HEK293 (cell line): ENCODE measurements around the gene PRG2.

Source experiments
- CTCF ChIA-PET: fragments of 350-600 bp; formaldehyde crosslinking; extraction: SDS; loops from one replicate; lab custom pipeline; 2021; ENCODE audit warnings: antibody characterized with exemption; lab: Yijun Ruan, JAX
- POLR2A ChIA-PET: fragments of 300-600 bp; formaldehyde crosslinking; extraction: SDS; loops from one replicate; lab custom pipeline; 2020; ENCODE audit warnings: antibody characterized with exemption, inconsistent platforms; lab: Yijun Ruan, JAX
- H3K27ac ChIP-seq: fragments of 200-500 bp; sonication (Bioruptor generic); 2 replicates; pipeline ENCODE4 v1.5.1; 2014; ENCODE audit warnings: low read depth, low read length, control low read depth, inconsistent platforms; ENCODE audit errors: extremely low read depth
- H3K36me3 ChIP-seq, 2 experiments: fragments of 200-500 bp in 1 of 2; sonication (Bioruptor generic) in 1 of 2; 1 replicate in 1 of 2; 2 replicates in 1 of 2; pipeline ENCODE4 v1.5.1; 2014 to 2017; ENCODE audit warnings: inconsistent platforms in 2 of 2, low read length in 2 of 2; ENCODE audit not compliant: control insufficient read depth in 2 of 2, insufficient read depth in 1 of 2
- H3K4me1 ChIP-seq: fragments of 200-500 bp; sonication (Bioruptor generic); 2 replicates; pipeline ENCODE4 v1.5.1; 2014; ENCODE audit warnings: mild to moderate bottlenecking, low read length, inconsistent platforms; ENCODE audit not compliant: control insufficient read depth, insufficient read depth
- H3K4me3 ChIP-seq: 2 replicates; pipeline ENCODE4 v1.5.1; 2011; ENCODE audit warnings: low read depth, mild to moderate bottlenecking, control low read depth, low read length, moderate library complexity
- H3K9me3 ChIP-seq: fragments of 200-500 bp; sonication (Bioruptor generic); 2 replicates; pipeline ENCODE4 v1.5.1; 2014; ENCODE audit warnings: low read depth, low read length, inconsistent platforms; ENCODE audit not compliant: control insufficient read depth, insufficient read depth
- GLI2 ChIP-seq: fragments of 450-650 bp; formaldehyde crosslinking; IDR thresholded peaks from 2 replicates; pipeline ENCODE4; 2017; ENCODE audit warnings: missing biosample characterization, missing genetic modification characterization, low read depth, borderline replicate concordance
- HOXD13 ChIP-seq: sonication (generic); formaldehyde crosslinking; IDR thresholded peaks from 2 replicates; pipeline ENCODE4 v1.8.0; 2022; ENCODE audit warnings: missing genetic modification reagents, borderline replicate concordance
- MYNN ChIP-seq: fragments of 450-650 bp; formaldehyde crosslinking; IDR thresholded peaks from 2 replicates; pipeline ENCODE4 v1.5.1; 2016; ENCODE audit warnings: missing biosample characterization, missing genetic modification characterization, borderline replicate concordance
- PRDM10 ChIP-seq: fragments of 450-650 bp; formaldehyde crosslinking; IDR thresholded peaks from 2 replicates; pipeline ENCODE4 v1.5.1; 2016; ENCODE audit warnings: missing biosample characterization, missing genetic modification characterization
- SP3 ChIP-seq: fragments of 450-650 bp; formaldehyde crosslinking; IDR thresholded peaks from 2 replicates; pipeline ENCODE4 v1.5.1; 2016; ENCODE audit warnings: missing biosample characterization, missing genetic modification characterization
- YY2 ChIP-seq: fragments of 450-650 bp; formaldehyde crosslinking; IDR thresholded peaks from 2 replicates; pipeline ENCODE4 v1.5.1; 2016; ENCODE audit warnings: missing biosample characterization, missing genetic modification characterization
- ZBTB1 ChIP-seq: fragments of 450-650 bp; formaldehyde crosslinking; IDR thresholded peaks from 2 replicates; pipeline ENCODE4 v1.5.1; 2016; ENCODE audit warnings: missing biosample characterization, missing genetic modification characterization
- ZNF112 ChIP-seq: fragments of 450-650 bp; formaldehyde crosslinking; IDR thresholded peaks from 2 replicates; pipeline ENCODE4 v1.5.0; 2017; ENCODE audit warnings: missing biosample characterization, missing genetic modification characterization
- ZNF114 ChIP-seq: fragments of 450-650 bp; formaldehyde crosslinking; IDR thresholded peaks from 2 replicates; pipeline ENCODE4 v1.5.0; 2017; ENCODE audit warnings: missing biosample characterization, missing genetic modification characterization
- ZNF138 ChIP-seq: fragments of 450-650 bp; formaldehyde crosslinking; IDR thresholded peaks from 2 replicates; pipeline ENCODE4 v1.5.1; 2016; ENCODE audit warnings: missing biosample characterization, missing genetic modification characterization, borderline replicate concordance
- ZNF140 ChIP-seq: fragments of 450-650 bp; formaldehyde crosslinking; IDR thresholded peaks from 2 replicates; pipeline ENCODE4 v1.5.1; 2016; ENCODE audit warnings: missing biosample characterization, missing genetic modification characterization
- ZNF19 ChIP-seq: fragments of 450-650 bp; formaldehyde crosslinking; IDR thresholded peaks from 2 replicates; pipeline ENCODE4; 2016; ENCODE audit warnings: missing biosample characterization, missing genetic modification characterization, low read depth
- ZNF202 ChIP-seq: fragments of 450-650 bp; formaldehyde crosslinking; IDR thresholded peaks from 2 replicates; pipeline ENCODE4 v1.5.1; 2016; ENCODE audit warnings: missing biosample characterization, missing genetic modification characterization, borderline replicate concordance
- ZNF354C ChIP-seq: fragments of 450-650 bp; formaldehyde crosslinking; IDR thresholded peaks from 2 replicates; pipeline ENCODE4 v1.5.1; 2016; ENCODE audit warnings: missing biosample characterization, missing genetic modification characterization, low read depth, borderline replicate concordance
- ZNF37A ChIP-seq: fragments of 450-650 bp; IDR thresholded peaks from 2 replicates; pipeline ENCODE4 v1.5.1; 2018; ENCODE audit warnings: missing biosample characterization, missing genetic modification characterization
- ZNF416 ChIP-seq: fragments of 450-650 bp; formaldehyde crosslinking; IDR thresholded peaks from 2 replicates; pipeline ENCODE4 v1.5.1; 2016; ENCODE audit warnings: missing biosample characterization, missing genetic modification characterization
- ZNF426 ChIP-seq: fragments of 450-650 bp; formaldehyde crosslinking; IDR thresholded peaks from 2 replicates; pipeline ENCODE4 v1.5.1; 2017; ENCODE audit warnings: missing biosample characterization, missing genetic modification characterization, mild to moderate bottlenecking, inconsistent platforms, moderate library complexity
- ZNF585B ChIP-seq: fragments of 450-650 bp; formaldehyde crosslinking; IDR thresholded peaks from 2 replicates; pipeline ENCODE4 v1.5.1; 2016; ENCODE audit warnings: missing biosample characterization, missing genetic modification characterization
- ZNF600 ChIP-seq: fragments of 450-650 bp; formaldehyde crosslinking; IDR thresholded peaks from 2 replicates; pipeline ENCODE4 v1.5.1; 2016; ENCODE audit warnings: missing biosample characterization, missing genetic modification characterization
- ZNF677 ChIP-seq: fragments of 450-650 bp; IDR thresholded peaks from 2 replicates; pipeline ENCODE4 v1.5.0; 2018; ENCODE audit warnings: missing biosample characterization, mild to moderate bottlenecking, missing genetic modification characterization, moderate library complexity
- ZNF792 ChIP-seq: fragments of 450-650 bp; formaldehyde crosslinking; IDR thresholded peaks from 2 replicates; pipeline ENCODE4 v1.5.1; 2016; ENCODE audit warnings: missing biosample characterization, missing genetic modification characterization
- ZSCAN18 ChIP-seq: fragments of 450-650 bp; formaldehyde crosslinking; IDR thresholded peaks from 2 replicates; pipeline ENCODE4 v1.5.1; 2016; ENCODE audit warnings: missing biosample characterization, missing genetic modification characterization
- ZSCAN5A ChIP-seq: fragments of 450-650 bp; formaldehyde crosslinking; IDR thresholded peaks from 2 replicates; pipeline ENCODE4 v1.5.1; 2016; ENCODE audit warnings: missing biosample characterization, missing genetic modification characterization
- TF ChIP-seq, protein P1 (sequence below): fragments of 450-650 bp; formaldehyde crosslinking; IDR thresholded peaks from 2 replicates; pipeline ENCODE4 v1.5.1; 2017; ENCODE audit warnings: missing biosample characterization, missing genetic modification characterization

PRG2 gene

GRCh38 chr11:57357310-57357709 is 33.1 kb downstream of the PRG2 start:
- CTCF ChIA-PET = interaction anchor here (0.8 to 1.3 kb wide), 4 partner anchors 12 to 211 kb away, joined by 3 to 4 read pairs (median 3); partner anchors contain the start of gene RTN4RL2
- TF ChIP-seq ZNF585B (tag by site-specific recombination) (no peak), ZNF354C (tag by site-specific recombination) (no peak), GLI2 (no peak), HOXD13 (no peak)
- TF ChIP-seq, all 188 proteins: peak for 0
- no peaks in the 10 kb centered on the region for H3K36me3 ChIP-seq
- H3K4me3 ChIP-seq = no peak overlapping the region
- H3K4me1 ChIP-seq = no peaks in the 10 kb centered on the region
- no peaks in the 10 kb centered on the region for H3K9me3 ChIP-seq
- POLR2A ChIA-PET = no interaction called here
- H3K27ac ChIP-seq = no peak overlapping the region

DNA sequence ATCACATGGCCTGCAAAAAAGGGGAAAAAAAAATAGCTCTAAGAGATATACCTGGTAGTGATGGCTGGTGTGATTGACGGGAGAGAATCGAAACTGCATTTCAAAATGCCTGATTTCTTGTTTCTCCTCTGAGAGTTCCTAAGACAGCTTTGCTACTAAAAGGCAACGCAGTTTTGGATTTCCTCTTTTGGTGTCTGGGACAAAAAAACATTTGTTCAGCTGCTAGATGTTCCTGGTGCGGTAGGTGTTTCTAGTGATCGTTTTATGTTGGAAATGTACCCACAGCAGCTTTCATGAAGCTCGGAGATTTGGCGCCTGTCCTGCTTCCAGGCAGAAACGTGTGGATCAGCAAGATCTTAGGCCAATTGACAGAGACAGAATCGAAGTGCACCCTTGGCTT is 34.2 kb downstream of the PRG2 start:
- no peaks in the 10 kb centered on the region for H3K9me3 ChIP-seq
- CTCF ChIA-PET = interaction anchor here (0.6 to 1.3 kb wide), 3 partner anchors 104 to 212 kb away, joined by 3 read pairs; partner anchors contain the start of gene RTN4RL2
- no peaks in the 10 kb centered on the region for H3K36me3 ChIP-seq
- H3K4me1 ChIP-seq = no peaks in the 10 kb centered on the region
- H3K4me3 ChIP-seq = no peak overlapping the region
- TF ChIP-seq ZBTB1 (tag by site-specific recombination) = no peak
- TF ChIP-seq ZSCAN18 (tag by site-specific recombination) = no peak
- no peak for TF ChIP-seq ZNF416
- no peak for TF ChIP-seq YY2 (tag by site-specific recombination)
- no peak for TF ChIP-seq SP3
- no peak for TF ChIP-seq ZNF426 (tag by site-specific recombination)
- TF ChIP-seq ZNF138 (tag by site-specific recombination) = no peak
- no peak for TF ChIP-seq ZNF19
- TF ChIP-seq PRDM10 (tag by site-specific recombination) = no peak
- TF ChIP-seq HOXD13 = no peak
- TF ChIP-seq, protein P1, sequence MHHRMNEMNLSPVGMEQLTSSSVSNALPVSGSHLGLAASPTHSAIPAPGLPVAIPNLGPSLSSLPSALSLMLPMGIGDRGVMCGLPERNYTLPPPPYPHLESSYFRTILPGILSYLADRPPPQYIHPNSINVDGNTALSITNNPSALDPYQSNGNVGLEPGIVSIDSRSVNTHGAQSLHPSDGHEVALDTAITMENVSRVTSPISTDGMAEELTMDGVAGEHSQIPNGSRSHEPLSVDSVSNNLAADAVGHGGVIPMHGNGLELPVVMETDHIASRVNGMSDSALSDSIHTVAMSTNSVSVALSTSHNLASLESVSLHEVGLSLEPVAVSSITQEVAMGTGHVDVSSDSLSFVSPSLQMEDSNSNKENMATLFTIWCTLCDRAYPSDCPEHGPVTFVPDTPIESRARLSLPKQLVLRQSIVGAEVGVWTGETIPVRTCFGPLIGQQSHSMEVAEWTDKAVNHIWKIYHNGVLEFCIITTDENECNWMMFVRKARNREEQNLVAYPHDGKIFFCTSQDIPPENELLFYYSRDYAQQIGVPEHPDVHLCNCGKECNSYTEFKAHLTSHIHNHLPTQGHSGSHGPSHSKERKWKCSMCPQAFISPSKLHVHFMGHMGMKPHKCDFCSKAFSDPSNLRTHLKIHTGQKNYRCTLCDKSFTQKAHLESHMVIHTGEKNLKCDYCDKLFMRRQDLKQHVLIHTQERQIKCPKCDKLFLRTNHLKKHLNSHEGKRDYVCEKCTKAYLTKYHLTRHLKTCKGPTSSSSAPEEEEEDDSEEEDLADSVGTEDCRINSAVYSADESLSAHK (tag by site-specific recombination) = no peak
- POLR2A ChIA-PET = no interaction called here
- H3K27ac ChIP-seq = no peak overlapping the region

GRCh38 chr11:57354699-57355098 is 35.8 kb downstream of the PRG2 start:
- no peak overlapping the region for H3K27ac ChIP-seq
- H3K9me3 ChIP-seq = no peaks in the 10 kb centered on the region
- ChIA-PET POLR2A (no interaction called here), CTCF (no interaction called here)
- H3K4me1 ChIP-seq = no peaks in the 10 kb centered on the region
- no peak overlapping the region for H3K4me3 ChIP-seq
- TF ChIP-seq ZNF792 (tag by site-specific recombination) = no peak
- no peak for TF ChIP-seq ZNF112 (tag by site-specific recombination)
- TF ChIP-seq ZNF202 (tag by site-specific recombination) = no peak
- no peak for TF ChIP-seq ZNF114 (tag by site-specific recombination)
- no peak for TF ChIP-seq ZNF37A (tag by site-specific recombination)
- no peak for TF ChIP-seq ZSCAN5A (tag by site-specific recombination)
- no peak for TF ChIP-seq MYNN (tag by site-specific recombination)
- no peak for TF ChIP-seq ZNF140 (tag by site-specific recombination)
- TF ChIP-seq ZNF677 (tag by site-specific recombination) = no peak
- no peak for TF ChIP-seq ZNF600
- H3K36me3 ChIP-seq = no peaks in the 10 kb centered on the region
